ENCODE results near the gene SYN1.
A peak's percentile ranks its signal among the peaks of the same experiment; 100 is the strongest.

DNA sequence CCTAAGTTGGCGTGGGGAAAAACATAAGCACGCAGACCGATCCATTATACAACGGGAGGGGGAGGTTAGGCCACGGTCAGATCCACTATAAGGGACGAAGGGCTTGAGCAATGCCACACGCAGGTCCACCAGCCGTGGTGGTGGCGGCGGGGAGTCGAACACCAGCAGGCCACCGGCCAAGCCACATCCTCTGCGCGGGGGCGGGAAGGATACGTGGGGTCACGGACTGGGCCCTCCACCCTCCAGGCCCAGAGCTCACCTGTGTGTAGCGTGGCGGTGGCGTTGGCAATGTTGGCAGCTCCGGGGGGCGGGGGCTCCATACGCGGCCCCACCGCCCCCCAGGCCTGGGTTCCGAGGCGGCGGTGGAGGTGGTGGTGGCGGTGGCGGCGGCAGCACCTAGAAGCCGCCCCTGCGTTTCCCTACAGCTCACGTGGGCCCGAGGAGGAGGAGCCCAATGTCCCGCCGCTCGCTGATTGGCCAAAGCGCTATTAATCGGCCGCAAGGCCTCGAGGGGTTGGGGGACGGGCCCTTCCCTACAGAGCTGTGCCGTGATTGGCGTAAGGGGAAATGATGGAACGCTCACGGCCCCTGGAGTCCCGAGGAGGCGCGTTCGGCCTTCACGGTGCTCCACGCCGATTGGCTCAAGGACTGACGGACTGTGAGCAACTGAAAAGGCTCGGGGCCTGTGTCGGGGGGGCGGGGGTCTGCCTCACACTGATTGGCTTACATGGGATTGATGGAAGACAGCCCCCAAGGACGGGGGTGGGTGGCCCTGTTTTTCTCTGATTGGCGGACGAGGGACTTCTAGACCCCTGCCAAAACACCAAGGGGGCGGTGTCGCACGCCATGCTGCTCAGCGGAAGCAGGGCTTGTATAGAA, 30.7 kb upstream of the SYN1 start, which contains the start of gene ELK1:
- TF ChIP-seq EP300 (conservative IDR thresholded peaks at IDR 0.05; ENCODE audit: poor library complexity, severe bottlenecking): no peak
- TF ChIP-seq, protein P1, sequence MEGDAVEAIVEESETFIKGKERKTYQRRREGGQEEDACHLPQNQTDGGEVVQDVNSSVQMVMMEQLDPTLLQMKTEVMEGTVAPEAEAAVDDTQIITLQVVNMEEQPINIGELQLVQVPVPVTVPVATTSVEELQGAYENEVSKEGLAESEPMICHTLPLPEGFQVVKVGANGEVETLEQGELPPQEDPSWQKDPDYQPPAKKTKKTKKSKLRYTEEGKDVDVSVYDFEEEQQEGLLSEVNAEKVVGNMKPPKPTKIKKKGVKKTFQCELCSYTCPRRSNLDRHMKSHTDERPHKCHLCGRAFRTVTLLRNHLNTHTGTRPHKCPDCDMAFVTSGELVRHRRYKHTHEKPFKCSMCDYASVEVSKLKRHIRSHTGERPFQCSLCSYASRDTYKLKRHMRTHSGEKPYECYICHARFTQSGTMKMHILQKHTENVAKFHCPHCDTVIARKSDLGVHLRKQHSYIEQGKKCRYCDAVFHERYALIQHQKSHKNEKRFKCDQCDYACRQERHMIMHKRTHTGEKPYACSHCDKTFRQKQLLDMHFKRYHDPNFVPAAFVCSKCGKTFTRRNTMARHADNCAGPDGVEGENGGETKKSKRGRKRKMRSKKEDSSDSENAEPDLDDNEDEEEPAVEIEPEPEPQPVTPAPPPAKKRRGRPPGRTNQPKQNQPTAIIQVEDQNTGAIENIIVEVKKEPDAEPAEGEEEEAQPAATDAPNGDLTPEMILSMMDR (IDR thresholded peaks at IDR 0.05; ENCODE audit: poor library complexity, severe bottlenecking): peak; percentile 36
- no peak for TF ChIP-seq EZH2 (IDR thresholded peaks at IDR 0.05; ENCODE audit: borderline replicate concordance, insufficient read depth, low read length, poor library complexity, severe bottlenecking)
- no peak for TF ChIP-seq SMC3 (conservative IDR thresholded peaks at IDR 0.05; ENCODE audit: poor library complexity)
- TF ChIP-seq POLR2AphosphoS5 (IDR thresholded peaks at IDR 0.05): peak; percentile 71
- TF ChIP-seq, protein P2, sequence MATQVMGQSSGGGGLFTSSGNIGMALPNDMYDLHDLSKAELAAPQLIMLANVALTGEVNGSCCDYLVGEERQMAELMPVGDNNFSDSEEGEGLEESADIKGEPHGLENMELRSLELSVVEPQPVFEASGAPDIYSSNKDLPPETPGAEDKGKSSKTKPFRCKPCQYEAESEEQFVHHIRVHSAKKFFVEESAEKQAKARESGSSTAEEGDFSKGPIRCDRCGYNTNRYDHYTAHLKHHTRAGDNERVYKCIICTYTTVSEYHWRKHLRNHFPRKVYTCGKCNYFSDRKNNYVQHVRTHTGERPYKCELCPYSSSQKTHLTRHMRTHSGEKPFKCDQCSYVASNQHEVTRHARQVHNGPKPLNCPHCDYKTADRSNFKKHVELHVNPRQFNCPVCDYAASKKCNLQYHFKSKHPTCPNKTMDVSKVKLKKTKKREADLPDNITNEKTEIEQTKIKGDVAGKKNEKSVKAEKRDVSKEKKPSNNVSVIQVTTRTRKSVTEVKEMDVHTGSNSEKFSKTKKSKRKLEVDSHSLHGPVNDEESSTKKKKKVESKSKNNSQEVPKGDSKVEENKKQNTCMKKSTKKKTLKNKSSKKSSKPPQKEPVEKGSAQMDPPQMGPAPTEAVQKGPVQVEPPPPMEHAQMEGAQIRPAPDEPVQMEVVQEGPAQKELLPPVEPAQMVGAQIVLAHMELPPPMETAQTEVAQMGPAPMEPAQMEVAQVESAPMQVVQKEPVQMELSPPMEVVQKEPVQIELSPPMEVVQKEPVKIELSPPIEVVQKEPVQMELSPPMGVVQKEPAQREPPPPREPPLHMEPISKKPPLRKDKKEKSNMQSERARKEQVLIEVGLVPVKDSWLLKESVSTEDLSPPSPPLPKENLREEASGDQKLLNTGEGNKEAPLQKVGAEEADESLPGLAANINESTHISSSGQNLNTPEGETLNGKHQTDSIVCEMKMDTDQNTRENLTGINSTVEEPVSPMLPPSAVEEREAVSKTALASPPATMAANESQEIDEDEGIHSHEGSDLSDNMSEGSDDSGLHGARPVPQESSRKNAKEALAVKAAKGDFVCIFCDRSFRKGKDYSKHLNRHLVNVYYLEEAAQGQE (IDR thresholded peaks at IDR 0.05; ENCODE audit: borderline replicate concordance): no peak
- TF ChIP-seq RAD21 (conservative IDR thresholded peaks at IDR 0.05): no peak
- TF ChIP-seq TAF1 (IDR thresholded peaks at IDR 0.05; ENCODE audit: low read depth): no peak
- peak; percentile 66 for TF ChIP-seq MXI1 (conservative IDR thresholded peaks at IDR 0.05; ENCODE audit: poor library complexity, severe bottlenecking)
